Coronary artery (tissue), 2 donors: ENCODE data around the gene SYTL5.

Source experiments
- DNase-seq: peaks from one replicate; pipeline ENCODE4 v3.0.0-alpha.2; 2017; ENCODE audit warnings: low spot score
- H3K27ac ChIP-seq, 2 donors: fragments of 200-600 bp; sonication (generic); one replicate each; pipeline ENCODE4 v1.5.1; 2016 to 2019
- H3K4me3 ChIP-seq: fragments of 200-600 bp; sonication (generic); 2 replicates; pipeline ENCODE4 v1.5.1; 2016; ENCODE audit warnings: mild to moderate bottlenecking, moderate library complexity
- CTCF ChIP-seq: fragments of 200-600 bp; sonication (generic); IDR thresholded peaks from one replicate; pipeline ENCODE4 v1.5.1; 2019; ENCODE audit warnings: antibody characterized with exemption

SYTL5 gene

DNA sequence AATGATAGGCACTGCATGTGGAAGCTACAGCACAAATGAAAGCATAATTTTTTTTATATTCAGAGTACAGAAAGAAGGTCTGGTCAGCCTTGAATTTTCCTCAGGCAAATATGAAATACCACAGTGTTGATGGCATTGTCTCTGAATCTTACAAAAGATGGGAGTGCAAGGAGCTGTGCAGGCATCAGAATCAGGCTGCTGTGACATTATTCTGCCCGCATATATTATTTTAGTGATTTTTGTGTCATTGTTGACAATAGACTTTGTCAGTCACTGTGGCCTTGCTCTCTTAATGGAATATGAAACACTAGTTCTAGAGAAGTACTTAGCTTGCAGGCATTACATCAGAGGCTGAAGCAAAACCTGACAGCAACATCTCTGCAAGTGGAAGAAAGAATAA lies 42.5 kb downstream of the SYTL5 start:
- Histone ChIP-seq H3K27ac (no peak overlapping the region), H3K4me3 (no peak overlapping the region)
- TF ChIP-seq CTCF, result no peak
- DNase-seq, result no peak

DNA sequence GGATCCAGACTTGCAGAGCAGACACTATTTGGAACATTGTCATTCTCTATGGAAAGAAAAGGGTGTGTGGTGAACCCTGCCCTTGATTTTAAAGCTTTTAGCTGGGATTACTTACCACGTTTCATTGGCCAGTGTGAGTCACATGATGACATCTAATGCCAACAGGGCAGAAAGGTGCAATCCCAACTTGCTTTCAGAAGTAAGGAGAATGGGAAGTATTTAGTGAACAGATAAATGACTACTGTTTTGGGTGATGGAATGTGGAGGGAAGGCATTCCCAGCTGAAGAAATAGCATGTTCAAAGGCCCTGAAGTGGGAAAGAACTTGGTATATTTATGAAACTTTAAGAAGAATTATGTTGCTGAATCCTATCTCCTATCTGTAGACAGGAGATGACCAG lies 44.5 kb downstream of the SYTL5 start:
- Histone ChIP-seq H3K4me3 (no peak overlapping the region), H3K27ac (no peak overlapping the region)
- no peak for DNase-seq
- TF ChIP-seq CTCF, result no peak

DNA sequence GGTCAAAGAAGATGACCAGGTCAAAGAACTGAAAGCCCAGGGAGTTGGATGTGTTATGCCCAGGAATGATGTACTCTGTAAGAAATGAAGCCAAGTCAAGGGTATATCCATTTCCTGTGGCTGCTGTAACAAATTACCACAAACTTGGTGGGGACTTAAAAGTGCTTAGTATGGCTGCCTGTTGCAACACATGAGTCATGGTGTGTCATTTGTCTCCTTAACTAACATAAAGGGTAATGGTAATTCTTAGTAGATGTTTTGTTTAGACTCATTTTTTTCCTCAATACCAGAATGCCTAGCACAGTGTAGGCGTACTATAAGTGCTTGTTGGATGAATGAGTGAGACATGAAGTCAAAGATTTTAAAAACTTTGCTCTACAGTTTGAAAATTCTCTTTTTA lies 45.7 kb downstream of the SYTL5 start:
- Histone ChIP-seq H3K27ac (no peak overlapping the region), H3K4me3 (no peak overlapping the region)
- no peak for TF ChIP-seq CTCF
- no peak for DNase-seq

- no peak for DNase-seq
- no peak overlapping the region for H3K4me3 ChIP-seq
- TF ChIP-seq CTCF, result no peak
- no peak overlapping the region for H3K27ac ChIP-seq
These were observed 49.0 kb downstream of the SYTL5 start for GRCh38 chrX:38055170-38055847.

GRCh38 chrX:38060331-38060878 lies 54.1 kb downstream of the SYTL5 start:
- no peak overlapping the region for H3K27ac ChIP-seq
- H3K4me3 ChIP-seq, result no peak overlapping the region
- no peak for TF ChIP-seq CTCF
- DNase-seq, result no peak

DNA sequence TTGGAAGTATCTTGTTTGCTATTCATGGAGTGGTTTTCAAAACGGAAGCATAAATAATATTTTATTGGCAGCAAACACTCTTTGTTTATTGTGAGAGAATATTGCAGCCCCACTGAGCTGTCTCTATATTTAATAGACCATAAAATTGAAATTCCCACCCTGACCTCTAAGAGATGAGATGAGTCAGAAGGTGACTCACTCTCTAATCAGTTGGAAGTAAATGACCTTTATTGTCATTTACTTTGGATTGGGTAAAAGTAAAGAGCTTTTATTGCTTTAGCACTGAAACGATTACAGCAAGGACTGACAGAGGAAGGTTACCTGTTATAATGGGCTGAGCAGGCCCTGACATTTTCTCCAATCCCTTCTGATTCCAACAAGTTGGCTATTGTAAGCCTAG lies 55.0 kb downstream of the SYTL5 start:
- TF ChIP-seq CTCF, result no peak
- Histone ChIP-seq H3K4me3 (no peak overlapping the region), H3K27ac (no peak overlapping the region)
- DNase-seq, result no peak

DNA sequence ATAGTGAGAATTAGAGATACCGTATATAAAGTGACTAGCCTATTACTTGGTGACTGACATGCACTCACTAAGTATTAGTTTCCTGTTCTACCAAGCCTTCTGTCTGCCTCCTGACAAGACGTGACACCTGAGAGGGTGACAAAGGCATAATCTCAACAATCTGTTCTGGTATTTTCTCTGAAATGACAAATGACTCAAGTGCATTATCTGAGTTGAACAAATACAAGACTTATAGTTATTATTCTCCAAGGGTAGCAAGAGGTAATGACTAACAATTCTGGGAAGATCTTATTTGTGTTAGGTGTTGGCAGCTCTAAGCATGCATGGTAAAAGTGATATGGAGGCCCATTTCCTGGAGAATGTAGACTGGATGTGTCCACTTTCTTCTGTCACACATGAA lies 60.6 kb downstream of the SYTL5 start:
- no peak overlapping the region for H3K27ac ChIP-seq
- DNase-seq, result no peak
- no peak for TF ChIP-seq CTCF
- H3K4me3 ChIP-seq, result no peak overlapping the region
